HepG2 (cell line): Measurements from ENCODE around the gene ZFHX3. TPM values are rescaled to one million over a fixed set of nuclear protein-coding genes. Genes with fewer than 3 reads are reported as not detected.

ENCODE experiments used
- ETS1 ChIP-seq: sonication (generic); formaldehyde crosslinking; IDR thresholded peaks from 2 replicates; pipeline ENCODE4 v1.4.0; 2020; ENCODE audit warnings: missing genetic modification reagents
- GZF1 ChIP-seq: sonication (generic); formaldehyde crosslinking; IDR thresholded peaks from 2 replicates; pipeline ENCODE4 v1.5.1; 2020; ENCODE audit warnings: mild to moderate bottlenecking, missing genetic modification reagents
- MAF1 ChIP-seq: sonication (generic); formaldehyde crosslinking; IDR thresholded peaks from 2 replicates; pipeline ENCODE4 v1.5.0; 2020; ENCODE audit warnings: missing genetic modification reagents, borderline replicate concordance
- PAF1 ChIP-seq: IDR thresholded peaks from 2 replicates; pipeline ENCODE4 v1.6.1; 2016; ENCODE audit warnings: missing genetic modification reagents, missing compliant biosample characterization
- POLR2A ChIP-seq, 2 experiments: IDR thresholded peaks; 2 replicates each; pipeline ENCODE4 v1.6.1; 2011; ENCODE audit warnings: low read depth in 2 of 2, low read length in 2 of 2, mild to moderate bottlenecking in 1 of 2, moderate library complexity in 1 of 2; ENCODE audit not compliant: insufficient read depth in 1 of 2
- RAD21 ChIP-seq: fragments of 450-650 bp; formaldehyde crosslinking; IDR thresholded peaks from 2 replicates; pipeline ENCODE4 v1.5.0; 2020; ENCODE audit warnings: mild to moderate bottlenecking
- RERE ChIP-seq: IDR thresholded peaks from 2 replicates; pipeline ENCODE4 v1.6.1; 2016; ENCODE audit warnings: low read depth, missing genetic modification reagents, missing compliant biosample characterization
- SOX13 ChIP-seq, 3 experiments: fragments of 450-650 bp in 1 of 3; sonication (generic) in 1 of 3; formaldehyde crosslinking in 1 of 3; IDR thresholded peaks in 2 of 3; conservative IDR thresholded peaks in 1 of 3; 2 replicates each; pipeline versions ENCODE4 v1.5.0 to v1.6.1; 2016 to 2020; ENCODE audit warnings: antibody characterized with exemption in 1 of 3, mild to moderate bottlenecking in 1 of 3, missing compliant biosample characterization in 1 of 3, missing genetic modification reagents in 1 of 3, moderate library complexity in 1 of 3
- ZNF614 ChIP-seq: IDR thresholded peaks from 2 replicates; pipeline ENCODE4 v1.6.1; 2018; ENCODE audit warnings: missing biosample characterization, missing genetic modification reagents, inconsistent platforms, borderline replicate concordance
- ZNF7 ChIP-seq: IDR thresholded peaks from 2 replicates; pipeline ENCODE4 v1.6.1; 2016; ENCODE audit warnings: missing biosample characterization, missing genetic modification reagents
- ZNF780A ChIP-seq: sonication (generic); formaldehyde crosslinking; IDR thresholded peaks from 2 replicates; pipeline ENCODE4 v1.8.0; 2022; ENCODE audit warnings: mild to moderate bottlenecking, missing genetic modification reagents, moderate library complexity
- polyA plus RNA-seq, 8 experiments: library from polyadenylated mRNA; depleted of rRNA in 3 of 8; stranded (reverse) in 7 of 8; unstranded in 1 of 8; fragments of >200 nt; fragmentation: Illumina TruSeq in 4 of 8; extraction: Trizol in 4 of 8; gene quantifications; 2 replicates each; pipeline versions ENCODE4 v1.2.1 to v1.2.3, GENCODE V29; 2011 to 2016; ENCODE audit warnings: low read depth in 4 of 8, missing spikeins in 1 of 8, mixed read lengths in 1 of 8; ENCODE audit not compliant: insufficient read depth in 1 of 8
- total RNA-seq, 5 experiments: library from RNA; depleted of rRNA; stranded (reverse); fragments of >200 nt; fragmentation: Illumina TruSeq; extraction: Trizol; gene quantifications; 2 replicates each; pipeline ENCODE4 v1.2.3, GENCODE V29; 2016; ENCODE audit warnings: low read depth in 1 of 5
- TF ChIP-seq, protein P1 (sequence below): sonication (generic); formaldehyde crosslinking; IDR thresholded peaks from 2 replicates; pipeline ENCODE4 v1.4.0; 2020; ENCODE audit warnings: missing genetic modification reagents
- TF ChIP-seq, protein P2 (sequence below): sonication (generic); formaldehyde crosslinking; IDR thresholded peaks from 2 replicates; pipeline ENCODE4 v1.8.0; 2022; ENCODE audit warnings: mild to moderate bottlenecking, missing genetic modification reagents; ENCODE audit not compliant: insufficient replicate concordance
- TF ChIP-seq, protein P3 (sequence below): sonication (generic); formaldehyde crosslinking; IDR thresholded peaks from 2 replicates; pipeline ENCODE4 v1.4.0; 2020; ENCODE audit warnings: missing genetic modification reagents, borderline replicate concordance

The ZFHX3 gene
- total and polyA plus RNA-seq, 2 of the 13 experiments (the other 11 are each of a cell fraction or from before 2014, with no cell fraction given): 5.0 to 6.0 TPM

- TF ChIP-seq SOX13 (IDR thresholded peaks at IDR 0.05): no peak
- TF ChIP-seq SOX13 (CRISPR knock-in tag; conservative IDR thresholded peaks at IDR 0.05 in 1 of 2, IDR thresholded peaks at IDR 0.05 in 1 of 2): no peak
- no peak for TF ChIP-seq RAD21 (CRISPR knock-in tag)
- TF ChIP-seq, protein P1, sequence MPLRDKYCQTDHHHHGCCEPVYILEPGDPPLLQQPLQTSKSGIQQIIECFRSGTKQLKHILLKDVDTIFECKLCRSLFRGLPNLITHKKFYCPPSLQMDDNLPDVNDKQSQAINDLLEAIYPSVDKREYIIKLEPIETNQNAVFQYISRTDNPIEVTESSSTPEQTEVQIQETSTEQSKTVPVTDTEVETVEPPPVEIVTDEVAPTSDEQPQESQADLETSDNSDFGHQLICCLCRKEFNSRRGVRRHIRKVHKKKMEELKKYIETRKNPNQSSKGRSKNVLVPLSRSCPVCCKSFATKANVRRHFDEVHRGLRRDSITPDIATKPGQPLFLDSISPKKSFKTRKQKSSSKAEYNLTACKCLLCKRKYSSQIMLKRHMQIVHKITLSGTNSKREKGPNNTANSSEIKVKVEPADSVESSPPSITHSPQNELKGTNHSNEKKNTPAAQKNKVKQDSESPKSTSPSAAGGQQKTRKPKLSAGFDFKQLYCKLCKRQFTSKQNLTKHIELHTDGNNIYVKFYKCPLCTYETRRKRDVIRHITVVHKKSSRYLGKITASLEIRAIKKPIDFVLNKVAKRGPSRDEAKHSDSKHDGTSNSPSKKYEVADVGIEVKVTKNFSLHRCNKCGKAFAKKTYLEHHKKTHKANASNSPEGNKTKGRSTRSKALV (CRISPR knock-in tag): peak; percentile 60; the same call in 1 of the 2 replicates
- no peak for TF ChIP-seq POLR2A (IDR thresholded peaks at IDR 0.05; ENCODE audit: insufficient read depth in 1 of 2, low read depth in 2 of 2, low read length in 2 of 2)
- no peak for TF ChIP-seq MAF1 (CRISPR knock-in tag)
- no peak for TF ChIP-seq RERE (CRISPR knock-in tag)
- TF ChIP-seq, protein P2, sequence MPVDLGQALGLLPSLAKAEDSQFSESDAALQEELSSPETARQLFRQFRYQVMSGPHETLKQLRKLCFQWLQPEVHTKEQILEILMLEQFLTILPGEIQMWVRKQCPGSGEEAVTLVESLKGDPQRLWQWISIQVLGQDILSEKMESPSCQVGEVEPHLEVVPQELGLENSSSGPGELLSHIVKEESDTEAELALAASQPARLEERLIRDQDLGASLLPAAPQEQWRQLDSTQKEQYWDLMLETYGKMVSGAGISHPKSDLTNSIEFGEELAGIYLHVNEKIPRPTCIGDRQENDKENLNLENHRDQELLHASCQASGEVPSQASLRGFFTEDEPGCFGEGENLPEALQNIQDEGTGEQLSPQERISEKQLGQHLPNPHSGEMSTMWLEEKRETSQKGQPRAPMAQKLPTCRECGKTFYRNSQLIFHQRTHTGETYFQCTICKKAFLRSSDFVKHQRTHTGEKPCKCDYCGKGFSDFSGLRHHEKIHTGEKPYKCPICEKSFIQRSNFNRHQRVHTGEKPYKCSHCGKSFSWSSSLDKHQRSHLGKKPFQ: no peak
- TF ChIP-seq ZNF7 (CRISPR knock-in tag): no peak
- TF ChIP-seq, protein P3, sequence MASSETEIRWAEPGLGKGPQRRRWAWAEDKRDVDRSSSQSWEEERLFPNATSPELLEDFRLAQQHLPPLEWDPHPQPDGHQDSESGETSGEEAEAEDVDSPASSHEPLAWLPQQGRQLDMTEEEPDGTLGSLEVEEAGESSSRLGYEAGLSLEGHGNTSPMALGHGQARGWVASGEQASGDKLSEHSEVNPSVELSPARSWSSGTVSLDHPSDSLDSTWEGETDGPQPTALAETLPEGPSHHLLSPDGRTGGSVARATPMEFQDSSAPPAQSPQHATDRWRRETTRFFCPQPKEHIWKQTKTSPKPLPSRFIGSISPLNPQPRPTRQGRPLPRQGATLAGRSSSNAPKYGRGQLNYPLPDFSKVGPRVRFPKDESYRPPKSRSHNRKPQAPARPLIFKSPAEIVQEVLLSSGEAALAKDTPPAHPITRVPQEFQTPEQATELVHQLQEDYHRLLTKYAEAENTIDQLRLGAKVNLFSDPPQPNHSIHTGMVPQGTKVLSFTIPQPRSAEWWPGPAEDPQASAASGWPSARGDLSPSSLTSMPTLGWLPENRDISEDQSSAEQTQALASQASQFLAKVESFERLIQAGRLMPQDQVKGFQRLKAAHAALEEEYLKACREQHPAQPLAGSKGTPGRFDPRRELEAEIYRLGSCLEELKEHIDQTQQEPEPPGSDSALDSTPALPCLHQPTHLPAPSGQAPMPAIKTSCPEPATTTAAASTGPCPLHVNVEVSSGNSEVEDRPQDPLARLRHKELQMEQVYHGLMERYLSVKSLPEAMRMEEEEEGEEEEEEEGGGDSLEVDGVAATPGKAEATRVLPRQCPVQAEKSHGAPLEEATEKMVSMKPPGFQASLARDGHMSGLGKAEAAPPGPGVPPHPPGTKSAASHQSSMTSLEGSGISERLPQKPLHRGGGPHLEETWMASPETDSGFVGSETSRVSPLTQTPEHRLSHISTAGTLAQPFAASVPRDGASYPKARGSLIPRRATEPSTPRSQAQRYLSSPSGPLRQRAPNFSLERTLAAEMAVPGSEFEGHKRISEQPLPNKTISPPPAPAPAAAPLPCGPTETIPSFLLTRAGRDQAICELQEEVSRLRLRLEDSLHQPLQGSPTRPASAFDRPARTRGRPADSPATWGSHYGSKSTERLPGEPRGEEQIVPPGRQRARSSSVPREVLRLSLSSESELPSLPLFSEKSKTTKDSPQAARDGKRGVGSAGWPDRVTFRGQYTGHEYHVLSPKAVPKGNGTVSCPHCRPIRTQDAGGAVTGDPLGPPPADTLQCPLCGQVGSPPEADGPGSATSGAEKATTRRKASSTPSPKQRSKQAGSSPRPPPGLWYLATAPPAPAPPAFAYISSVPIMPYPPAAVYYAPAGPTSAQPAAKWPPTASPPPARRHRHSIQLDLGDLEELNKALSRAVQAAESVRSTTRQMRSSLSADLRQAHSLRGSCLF (CRISPR knock-in tag): no peak
- TF ChIP-seq ZNF780A: no peak
- no peak for TF ChIP-seq PAF1 (CRISPR knock-in tag)
- no peak for TF ChIP-seq ETS1 (CRISPR knock-in tag)
- 0 out of 2 replicates have a peak, but pooled peaks have one; percentile 47 for TF ChIP-seq ZNF614 (CRISPR knock-in tag)
- no peak for TF ChIP-seq GZF1 (CRISPR knock-in tag)
Measured at GRCh38 chr16:73037331-73037745, 10.6 kb downstream of the ZFHX3 start (continued).
